Activated naive CD8-positive, alpha-beta T cell treated with anti-CD3 and anti-CD28 coated beads, Interleukin-2, amount 50 U/mL, for 24 hours (primary cell): ENCODE data around the gene ATPAF2.
A peak's percentile ranks its signal among the peaks of the same experiment; 100 is the strongest.

Source experiments
- ATAC-seq: fragments of 150-1000 bp; cut with Tn5 transposase; one replicate; pipeline ENCODE4 v1.10.0; 2021
- DNase-seq: peaks from one replicate; pipeline ENCODE4 v3.0.0; 2021
- H3K27ac Mint-ChIP-seq: one replicate; pipeline ENCODE4 v1.8.0; 2021; ENCODE audit warnings: mild to moderate bottlenecking, mixed read lengths
- H3K27me3 Mint-ChIP-seq: one replicate; pipeline ENCODE4 v1.8.0; 2021; ENCODE audit warnings: mixed read lengths
- H3K36me3 Mint-ChIP-seq: one replicate; pipeline ENCODE4 v1.8.0; 2021; ENCODE audit warnings: low read depth, mixed read lengths
- H3K4me1 Mint-ChIP-seq: one replicate; pipeline ENCODE4 v1.8.0; 2021; ENCODE audit warnings: mixed read lengths
- H3K4me3 Mint-ChIP-seq: one replicate; pipeline ENCODE4 v1.8.0; 2021; ENCODE audit warnings: mild to moderate bottlenecking, moderate library complexity, mixed read lengths
- H3K9me3 Mint-ChIP-seq: one replicate; pipeline ENCODE4 v1.8.0; 2021; ENCODE audit warnings: mixed read lengths

Gene ATPAF2

DNA sequence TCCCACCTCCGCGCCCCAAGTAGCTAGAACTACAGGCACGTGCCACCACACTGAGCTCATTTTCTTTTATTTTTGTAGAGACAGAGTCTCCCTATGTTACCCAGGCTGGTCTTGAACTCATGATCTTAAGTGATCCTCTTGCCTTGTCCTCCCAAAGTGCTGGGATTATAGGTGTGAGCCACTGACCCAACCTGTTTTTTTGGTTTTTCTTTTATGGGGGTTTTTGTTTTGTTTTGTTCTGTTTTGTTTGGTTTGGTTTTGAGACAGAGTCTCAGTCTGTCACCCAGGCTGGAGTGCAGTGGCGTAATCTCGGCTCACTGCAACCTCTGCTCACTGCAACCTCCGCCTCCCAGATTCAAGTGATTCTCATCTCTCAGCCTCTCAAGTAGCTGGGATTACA, 16.6 kb upstream of the ATPAF2 start:
- no peak for DNase-seq
- no peak overlapping the region for H3K4me3 Mint-ChIP-seq
- H3K9me3 Mint-ChIP-seq = no peaks in the 10 kb centered on the region
- H3K27ac Mint-ChIP-seq = no peak overlapping the region
- H3K4me1 Mint-ChIP-seq = no peaks in the 10 kb centered on the region
- H3K36me3 Mint-ChIP-seq = peaks cover 19% of the 10 kb centered on the region
- H3K27me3 Mint-ChIP-seq = no peaks in the 10 kb centered on the region
- ATAC-seq = no peak

GRCh38 chr17:18045691-18046350, 6.9 kb upstream of the ATPAF2 start:
- Mint-ChIP-seq H3K9me3 (no peaks in the 10 kb centered on the region), H3K4me1 (peaks cover 14% of the 10 kb centered on the region), H3K36me3 (peaks cover 4% of the 10 kb centered on the region), H3K4me3 (no peak overlapping the region), H3K27me3 (no peaks in the 10 kb centered on the region), H3K27ac (no peak overlapping the region)
- ATAC-seq (no peak), DNase-seq (no peak)

DNA sequence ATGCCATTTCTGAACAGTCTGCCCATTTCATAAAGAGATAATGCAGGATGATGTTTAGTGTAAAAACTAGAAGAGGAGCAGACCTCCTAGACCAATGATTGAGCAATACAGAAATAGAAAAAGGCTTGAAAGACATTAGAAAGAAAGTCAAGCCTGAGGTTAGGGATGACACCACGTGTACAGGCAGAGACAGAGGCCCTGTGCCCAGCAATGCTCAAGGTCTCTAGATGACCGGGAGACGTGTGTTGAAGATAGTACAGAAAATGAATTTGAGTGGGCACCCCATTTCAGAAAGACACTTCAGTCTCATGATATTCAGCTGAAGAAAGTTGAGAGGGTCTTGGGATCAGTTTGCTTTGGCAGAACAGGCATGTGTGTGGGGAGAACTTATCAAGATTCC, 5.6 kb upstream of the ATPAF2 start:
- ATAC-seq (no peak), DNase-seq (no peak)
- Mint-ChIP-seq H3K4me3 (no peak overlapping the region), H3K9me3 (no peaks in the 10 kb centered on the region), H3K4me1 (peaks cover 23% of the 10 kb centered on the region), H3K27me3 (no peaks in the 10 kb centered on the region), H3K27ac (no peak overlapping the region), H3K36me3 (peaks cover 2% of the 10 kb centered on the region)

DNA sequence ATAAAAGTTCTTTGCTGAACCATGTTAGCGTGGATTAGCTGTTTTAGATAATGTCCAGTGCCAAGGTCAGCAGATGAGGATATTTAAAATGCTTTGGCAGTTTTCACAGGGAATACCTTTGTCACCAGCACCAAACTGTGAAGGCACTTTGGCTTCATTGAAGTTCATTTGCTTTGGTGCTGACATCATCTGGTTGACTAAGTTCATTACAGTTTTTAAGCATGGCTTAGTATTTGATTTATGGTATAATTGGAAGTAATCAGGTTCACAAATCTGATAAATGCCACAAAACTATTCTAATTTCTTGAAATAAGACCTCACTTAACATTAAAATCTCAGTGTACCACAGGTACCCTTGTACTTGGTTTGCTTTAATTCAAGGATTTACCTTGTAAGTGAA, 4.5 kb upstream of the ATPAF2 start:
- DNase-seq (no peak), ATAC-seq (no peak)
- H3K9me3 Mint-ChIP-seq = no peaks in the 10 kb centered on the region
- no peaks in the 10 kb centered on the region for H3K27me3 Mint-ChIP-seq
- no peak overlapping the region for H3K4me3 Mint-ChIP-seq
- no peak overlapping the region for H3K27ac Mint-ChIP-seq
- H3K36me3 Mint-ChIP-seq = peaks cover 2% of the 10 kb centered on the region
- H3K4me1 Mint-ChIP-seq = peaks cover 25% of the 10 kb centered on the region

DNA sequence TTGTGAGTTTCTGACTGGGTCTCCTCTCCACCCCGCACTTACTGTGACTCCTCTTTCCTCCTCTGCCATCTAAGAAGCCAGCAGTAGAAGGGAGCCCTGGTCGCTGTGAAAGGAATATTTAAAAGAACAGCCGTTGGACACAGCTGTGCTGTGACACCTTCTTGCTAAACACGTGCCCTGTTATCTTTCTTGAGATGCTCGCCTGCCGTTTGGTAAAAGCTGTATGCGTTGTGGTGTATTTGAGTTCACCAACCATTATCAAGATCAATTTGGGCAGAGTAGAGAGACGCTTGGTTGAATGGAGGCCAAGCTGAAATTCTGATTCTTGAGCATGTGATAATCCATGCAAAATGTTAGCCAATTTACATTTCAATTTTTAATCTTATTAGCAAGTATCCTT, 4.0 kb upstream of the ATPAF2 start:
- ATAC-seq (no peak), DNase-seq (no peak)
- H3K4me3 Mint-ChIP-seq = no peak overlapping the region
- peaks cover 2% of the 10 kb centered on the region for H3K36me3 Mint-ChIP-seq
- peaks cover 29% of the 10 kb centered on the region for H3K4me1 Mint-ChIP-seq
- H3K27ac Mint-ChIP-seq = no peak overlapping the region
- H3K27me3 Mint-ChIP-seq = no peaks in the 10 kb centered on the region
- H3K9me3 Mint-ChIP-seq = no peaks in the 10 kb centered on the region

DNA sequence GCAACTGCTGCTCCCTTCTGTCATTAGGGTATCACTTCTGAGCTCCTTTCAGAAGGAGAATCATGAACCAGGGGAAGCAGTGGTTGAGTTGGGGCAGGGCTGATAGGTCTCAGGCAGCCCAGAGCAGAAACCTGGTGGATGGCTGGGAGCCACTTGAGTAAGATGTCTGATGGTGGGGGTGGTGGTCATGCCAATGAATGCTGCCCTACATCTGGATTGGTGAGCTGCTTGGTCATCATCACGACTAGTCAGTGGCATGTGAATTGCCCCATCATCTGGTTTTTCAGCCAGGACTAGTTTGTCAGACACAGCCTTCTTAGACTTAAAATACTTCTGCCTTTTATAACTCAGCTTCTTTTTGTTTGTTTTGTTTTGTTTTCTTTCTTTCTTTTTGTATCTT, 2.8 kb upstream of the ATPAF2 start:
- Mint-ChIP-seq H3K9me3 (no peaks in the 10 kb centered on the region), H3K27ac (no peak overlapping the region)
- no peak for DNase-seq

GRCh38 chr17:18040261-18040858, 1.4 kb upstream of the ATPAF2 start:
- ATAC-seq (no peak), DNase-seq (no peak)
- no peaks in the 10 kb centered on the region for H3K9me3 Mint-ChIP-seq
- H3K4me3 Mint-ChIP-seq = peak overlapping the region; percentile 96
- H3K4me1 Mint-ChIP-seq = peaks cover 47% of the 10 kb centered on the region
- no peaks in the 10 kb centered on the region for H3K36me3 Mint-ChIP-seq
- H3K27ac Mint-ChIP-seq = peak overlapping the region; percentile 84
- H3K27me3 Mint-ChIP-seq = no peaks in the 10 kb centered on the region

More for the DNA sequence above, 2.8 kb upstream of the ATPAF2 start:
- no peak for ATAC-seq
- Mint-ChIP-seq H3K4me1 (peaks cover 39% of the 10 kb centered on the region), H3K36me3 (no peaks in the 10 kb centered on the region), H3K4me3 (no peak overlapping the region), H3K27me3 (no peaks in the 10 kb centered on the region)

- no peaks in the 10 kb centered on the region for H3K36me3 Mint-ChIP-seq
- H3K9me3 Mint-ChIP-seq = no peaks in the 10 kb centered on the region
- H3K27ac Mint-ChIP-seq = peak overlapping the region; percentile 97
- peak overlapping the region; percentile 96 for H3K4me3 Mint-ChIP-seq
- peaks cover 47% of the 10 kb centered on the region for H3K4me1 Mint-ChIP-seq
- ATAC-seq = peak; percentile 34
- no peaks in the 10 kb centered on the region for H3K27me3 Mint-ChIP-seq
- DNase-seq = no peak
These were observed 730 bp upstream of the ATPAF2 start for GRCh38 chr17:18039535-18040260.

GRCh38 chr17:18038149-18038850, 668 bp downstream of the ATPAF2 start:
- peak overlapping the region; percentile 97 for H3K27ac Mint-ChIP-seq
- H3K36me3 Mint-ChIP-seq = no peaks in the 10 kb centered on the region
- peak; percentile 26 for ATAC-seq
- peak; percentile 31 for DNase-seq
- no peaks in the 10 kb centered on the region for H3K27me3 Mint-ChIP-seq
- H3K9me3 Mint-ChIP-seq = no peaks in the 10 kb centered on the region
- H3K4me3 Mint-ChIP-seq = peak overlapping the region; percentile 96
- H3K4me1 Mint-ChIP-seq = peaks cover 51% of the 10 kb centered on the region

GRCh38 chr17:18037486-18037885, 1.5 kb downstream of the ATPAF2 start:
- Mint-ChIP-seq H3K4me1 (peaks cover 60% of the 10 kb centered on the region), H3K27me3 (no peaks in the 10 kb centered on the region), H3K4me3 (peak overlapping the region; percentile 96), H3K27ac (peak overlapping the region; percentile 97), H3K9me3 (no peaks in the 10 kb centered on the region), H3K36me3 (no peaks in the 10 kb centered on the region)
- no peak for ATAC-seq
- DNase-seq = no peak

GRCh38 chr17:18035704-18036103, 3.3 kb downstream of the ATPAF2 start:
- Mint-ChIP-seq H3K27me3 (no peaks in the 10 kb centered on the region), H3K4me3 (no peak overlapping the region), H3K27ac (no peak overlapping the region)

GRCh38 chr17:18033442-18034099, 5.4 kb downstream of the ATPAF2 start:
- Mint-ChIP-seq H3K36me3 (no peaks in the 10 kb centered on the region), H3K4me3 (no peak overlapping the region), H3K27me3 (no peaks in the 10 kb centered on the region), H3K9me3 (no peaks in the 10 kb centered on the region), H3K27ac (no peak overlapping the region), H3K4me1 (peaks cover 36% of the 10 kb centered on the region)
- ATAC-seq = peak; percentile 78
- DNase-seq = peak; percentile 41

More at GRCh38 chr17:18035704-18036103, 3.3 kb downstream of the ATPAF2 start:
- Mint-ChIP-seq H3K4me1 (peaks cover 48% of the 10 kb centered on the region), H3K36me3 (no peaks in the 10 kb centered on the region), H3K9me3 (no peaks in the 10 kb centered on the region)
- ATAC-seq = no peak
- DNase-seq = no peak

DNA sequence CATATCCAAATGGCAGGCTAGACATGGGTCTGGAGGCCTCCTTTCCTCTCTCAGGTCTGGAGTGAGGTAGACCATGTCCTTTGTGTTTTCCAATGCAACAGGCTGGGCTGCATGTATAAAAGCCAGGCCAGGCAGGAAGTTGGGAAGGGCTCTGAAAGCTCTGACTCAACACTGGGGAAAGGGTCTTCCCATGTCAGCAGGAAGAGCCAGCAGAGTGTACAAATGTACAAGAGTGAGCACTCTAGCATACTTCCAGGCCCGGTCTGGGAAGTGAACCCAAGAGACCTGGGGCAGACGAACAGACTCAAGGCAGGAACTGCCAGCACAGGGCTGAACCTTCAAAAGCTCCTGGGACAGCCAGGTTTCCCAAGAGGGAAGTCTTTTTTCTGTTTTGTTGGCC, 7.0 kb downstream of the ATPAF2 start:
- ATAC-seq = no peak

GRCh38 chr17:18028952-18029540, 9.9 kb downstream of the ATPAF2 start:
- Mint-ChIP-seq H3K4me1 (peaks cover 30% of the 10 kb centered on the region), H3K4me3 (no peak overlapping the region), H3K9me3 (no peaks in the 10 kb centered on the region), H3K27ac (no peak overlapping the region), H3K36me3 (peaks cover 8% of the 10 kb centered on the region), H3K27me3 (no peaks in the 10 kb centered on the region)
- ATAC-seq (no peak), DNase-seq (no peak)

More for the DNA sequence above, 7.0 kb downstream of the ATPAF2 start:
- no peak for DNase-seq
- no peak overlapping the region for H3K27ac Mint-ChIP-seq
- peaks cover 21% of the 10 kb centered on the region for H3K4me1 Mint-ChIP-seq
- H3K9me3 Mint-ChIP-seq = no peaks in the 10 kb centered on the region
- no peaks in the 10 kb centered on the region for H3K36me3 Mint-ChIP-seq
- no peaks in the 10 kb centered on the region for H3K27me3 Mint-ChIP-seq
- H3K4me3 Mint-ChIP-seq = no peak overlapping the region
